Inflammatory macrophage treated with lipopolysaccharide for 4 hours (primary cell): ENCODE data around the gene ANKRD28.
A peak's percentile ranks its signal among the peaks of the same experiment; 100 is the strongest.
"Not testable (repeated sequence)": the region's sequence is repeated elsewhere in the genome, so short reads cannot be mapped to it uniquely, and the experiment has no call there.

Experiments used
- DNase-seq: peaks from one replicate; pipeline ENCODE4 v3.0.0-alpha.2; 2020

The ANKRD28 gene

GRCh38 chr3:15769256-15769915 lies 28.4 kb downstream of the ANKRD28 start:
- DNase-seq, result peak; percentile 12

GRCh38 chr3:15768421-15769255 lies 29.1 kb downstream of the ANKRD28 start:
- DNase-seq, result peak; percentile 93

- no peak for DNase-seq
Measured at GRCh38 chr3:15766406-15766805, 31.4 kb downstream of the ANKRD28 start.

- DNase-seq, result no peak
Measured at GRCh38 chr3:15758295-15758694, 39.5 kb downstream of the ANKRD28 start.

- no peak for DNase-seq
Measured at GRCh38 chr3:15757824-15758223, 40.0 kb downstream of the ANKRD28 start.

GRCh38 chr3:15756505-15756904 lies 41.3 kb downstream of the ANKRD28 start:
- no peak for DNase-seq

GRCh38 chr3:15755780-15756179 lies 42.0 kb downstream of the ANKRD28 start:
- DNase-seq, result no peak

- DNase-seq, result no peak
Measured at GRCh38 chr3:15755181-15755580, 42.6 kb downstream of the ANKRD28 start.

- DNase-seq, result no peak
Measured at GRCh38 chr3:15754047-15754446, 43.7 kb downstream of the ANKRD28 start.

GRCh38 chr3:15753056-15753710 lies 44.6 kb downstream of the ANKRD28 start:
- no peak for DNase-seq

GRCh38 chr3:15750879-15751278 lies 46.9 kb downstream of the ANKRD28 start:
- no peak for DNase-seq

- no peak for DNase-seq
Measured at GRCh38 chr3:15750143-15750542, 47.6 kb downstream of the ANKRD28 start.

GRCh38 chr3:15745896-15746295 lies 51.9 kb downstream of the ANKRD28 start:
- not testable (repeated sequence) for DNase-seq

- no peak for DNase-seq
Measured at GRCh38 chr3:15744176-15744575, 53.6 kb downstream of the ANKRD28 start.

GRCh38 chr3:15743587-15744009 lies 54.2 kb downstream of the ANKRD28 start:
- DNase-seq, result no peak

GRCh38 chr3:15742236-15742635 lies 55.5 kb downstream of the ANKRD28 start:
- not testable (repeated sequence) for DNase-seq

GRCh38 chr3:15738616-15739005 lies 59.2 kb downstream of the ANKRD28 start:
- not testable (repeated sequence) for DNase-seq

GRCh38 chr3:15731024-15731423 lies 66.8 kb downstream of the ANKRD28 start:
- DNase-seq, result no peak

GRCh38 chr3:15728766-15729165 lies 69.0 kb downstream of the ANKRD28 start:
- DNase-seq, result no peak

- no peak for DNase-seq
Measured at GRCh38 chr3:15726881-15727280, 70.9 kb downstream of the ANKRD28 start.

- no peak for DNase-seq
Measured at GRCh38 chr3:15726043-15726442, 71.7 kb downstream of the ANKRD28 start.

GRCh38 chr3:15724446-15724845 lies 73.3 kb downstream of the ANKRD28 start:
- DNase-seq, result no peak

- DNase-seq, result no peak
Measured at GRCh38 chr3:15723624-15723884, 74.2 kb downstream of the ANKRD28 start.
